HG02763 (cell line): Measurements from ENCODE around the gene TIAM2.
"Not testable (repeated sequence)": the region's sequence is repeated elsewhere in the genome, so short reads cannot be mapped to it uniquely, and the experiment has no call there.

Experiments
- ATAC-seq: cut with Tn5 transposase; IDR thresholded peaks from one replicate; pipeline ENCODE4 v1.9.1; 2021; ENCODE audit warnings: mild to moderate bottlenecking, moderate library complexity; ENCODE audit not compliant: unreplicated experiment

The TIAM2 gene

DNA sequence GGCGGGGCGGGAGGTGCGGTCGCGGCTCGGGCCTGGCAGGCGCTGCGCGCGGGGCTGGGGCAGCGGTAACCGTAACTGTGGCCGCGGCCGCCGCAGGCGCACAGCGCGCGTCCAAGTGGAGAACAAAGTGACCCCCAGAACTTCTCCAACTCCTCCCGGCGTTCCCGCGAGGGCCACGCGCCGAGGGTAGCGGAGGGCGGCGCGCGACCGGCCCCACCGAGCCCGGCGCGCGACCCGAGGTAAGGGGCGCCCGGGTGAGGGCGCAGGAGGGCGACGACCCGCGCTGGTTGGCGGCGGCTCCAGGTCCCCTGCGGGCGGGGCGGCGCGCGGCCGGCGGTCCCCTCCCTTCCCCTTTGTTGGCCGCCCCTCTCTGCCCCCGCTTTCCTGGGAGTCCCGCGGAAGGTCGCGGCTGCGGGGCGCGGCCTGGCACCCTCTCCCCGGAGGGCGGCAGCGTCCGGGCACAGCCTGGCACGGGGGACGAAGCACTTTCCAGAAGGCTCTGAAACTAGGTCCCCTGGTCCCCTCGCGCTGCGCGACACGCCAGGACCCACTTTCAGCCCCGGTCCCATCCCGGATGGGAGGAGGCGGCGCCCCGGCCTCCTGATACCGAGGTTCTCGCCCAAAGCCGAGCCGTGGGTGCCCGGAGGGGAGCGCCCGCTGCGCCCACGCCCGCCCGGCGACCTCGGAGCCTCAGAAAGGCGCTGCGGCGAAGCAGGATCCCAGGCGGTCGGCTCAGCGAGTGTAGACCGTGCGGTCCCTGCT lies at the start of gene TIAM2:
TSS of gene TIAM2 (plus strand) at position 62 of the 762 bp plus-strand sequence. CDS start 133,909 bp downstream, outside the sequence.
- no peak for ATAC-seq

DNA sequence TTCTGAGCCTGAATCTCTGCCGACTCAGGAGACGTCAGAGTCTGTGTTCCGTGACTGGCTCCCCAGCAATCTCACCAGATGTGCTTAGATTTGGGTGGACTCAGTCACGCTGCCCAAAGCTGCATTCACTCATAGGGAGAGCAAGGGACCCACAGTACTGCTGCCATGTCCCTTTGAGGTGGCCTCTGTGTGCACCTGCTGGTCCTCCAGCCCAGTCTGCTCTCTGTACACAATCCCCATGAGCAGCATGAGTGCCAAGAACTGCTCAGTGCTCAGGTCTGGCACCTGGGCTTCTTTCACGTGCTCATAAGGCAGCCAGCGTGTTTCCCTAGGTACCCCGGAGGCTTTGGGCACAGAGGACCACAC lies 44.2 kb upstream of the TIAM2 start:
- ATAC-seq: no peak

GRCh38 chr6:154951345-154952200 lies 43.5 kb upstream of the TIAM2 start:
- peak; percentile 83 for ATAC-seq

GRCh38 chr6:154953644-154954043 lies 41.5 kb upstream of the TIAM2 start:
- ATAC-seq: no peak

GRCh38 chr6:154954347-154954746 lies 40.8 kb upstream of the TIAM2 start:
- no peak for ATAC-seq

DNA sequence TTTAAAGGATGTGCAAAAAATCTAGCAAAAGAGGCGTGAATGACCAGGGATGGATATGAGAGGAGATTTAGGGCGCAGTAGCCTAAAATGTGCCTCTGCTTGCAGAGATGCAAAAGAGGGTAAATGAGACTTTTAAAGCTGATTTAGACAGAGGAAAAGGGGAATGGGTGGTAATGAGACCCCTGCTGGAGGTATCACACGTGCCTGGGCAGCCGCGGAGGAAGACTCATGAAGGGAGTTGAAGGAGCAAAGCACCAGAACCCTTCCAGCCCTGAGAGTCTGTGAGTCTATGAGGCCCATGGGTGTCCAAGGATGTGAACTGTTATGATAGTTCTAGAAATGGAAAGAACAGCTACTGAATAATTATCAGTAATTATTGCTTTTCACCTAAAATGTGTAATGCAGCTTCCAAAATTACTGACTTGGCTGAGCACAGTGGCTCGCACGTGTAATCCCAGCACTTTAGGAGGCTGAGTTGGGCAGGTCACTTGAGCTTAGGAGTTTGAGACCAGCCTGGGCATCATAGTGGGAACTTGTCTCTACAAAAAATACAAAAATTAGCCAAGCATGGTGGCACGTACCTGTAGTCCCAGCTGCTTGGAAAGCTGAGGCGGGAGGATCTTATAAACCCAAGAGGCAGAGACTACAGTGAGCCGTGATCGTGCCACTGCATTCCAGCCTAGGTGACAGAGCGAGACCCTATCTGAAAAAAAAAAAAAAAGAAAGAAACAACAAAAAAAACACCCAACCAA lies 38.2 kb upstream of the TIAM2 start:
- no peak for ATAC-seq

DNA sequence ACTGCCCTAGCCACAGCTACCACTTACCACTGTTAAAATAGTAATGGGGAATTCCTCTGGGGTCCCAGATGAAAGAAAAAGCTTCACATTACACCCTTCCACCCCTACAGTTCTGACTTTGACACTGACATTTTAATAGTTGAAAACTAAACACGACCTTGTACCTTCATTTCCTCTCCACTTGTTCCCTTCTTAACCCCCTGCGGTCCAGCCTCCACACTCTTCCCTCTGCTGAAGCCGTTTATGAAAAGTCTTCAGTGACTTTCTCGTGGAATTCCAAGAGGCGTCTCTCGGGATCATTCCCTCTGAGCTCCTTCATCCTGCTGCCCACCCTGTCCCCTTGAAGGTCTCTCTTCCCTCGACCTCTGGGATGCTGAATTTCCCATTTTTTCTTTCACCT lies 36.6 kb upstream of the TIAM2 start:
- ATAC-seq: no peak

GRCh38 chr6:154960299-154960843 lies 34.7 kb upstream of the TIAM2 start:
- no peak for ATAC-seq

DNA sequence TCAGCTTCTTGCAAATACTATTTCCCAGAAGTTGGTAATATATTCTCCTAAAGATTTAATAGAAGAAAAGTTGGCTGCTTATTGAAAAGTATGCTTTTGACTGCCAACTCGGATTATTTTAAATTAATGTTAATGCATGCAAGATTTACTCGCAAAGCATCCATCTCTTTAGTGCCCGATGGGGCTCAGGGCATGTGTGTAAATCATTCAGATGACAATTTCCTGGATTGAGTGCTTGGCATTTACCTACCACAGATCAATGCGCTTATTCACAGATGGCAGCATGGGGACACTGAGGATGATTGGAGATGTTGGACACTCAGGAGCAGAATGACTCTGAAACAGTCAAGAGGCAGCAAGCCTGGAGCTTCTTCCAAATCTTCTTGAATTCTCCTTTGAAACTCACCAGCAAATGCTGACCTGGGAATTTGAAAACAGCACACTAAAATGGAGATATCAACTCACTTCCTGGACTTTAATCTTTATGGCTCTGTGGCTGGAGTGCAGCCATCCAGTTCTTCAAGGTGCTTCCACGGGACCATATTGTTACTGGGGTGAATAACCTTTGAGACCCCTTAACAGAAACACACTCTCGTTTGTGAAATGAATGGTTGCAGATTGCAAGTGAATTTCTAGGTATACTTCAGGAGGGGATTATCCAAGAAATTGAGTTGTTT lies 34.1 kb upstream of the TIAM2 start:
- no peak for ATAC-seq

- no peak for ATAC-seq
These were observed 32.4 kb upstream of the TIAM2 start for GRCh38 chr6:154962753-154963152.

DNA sequence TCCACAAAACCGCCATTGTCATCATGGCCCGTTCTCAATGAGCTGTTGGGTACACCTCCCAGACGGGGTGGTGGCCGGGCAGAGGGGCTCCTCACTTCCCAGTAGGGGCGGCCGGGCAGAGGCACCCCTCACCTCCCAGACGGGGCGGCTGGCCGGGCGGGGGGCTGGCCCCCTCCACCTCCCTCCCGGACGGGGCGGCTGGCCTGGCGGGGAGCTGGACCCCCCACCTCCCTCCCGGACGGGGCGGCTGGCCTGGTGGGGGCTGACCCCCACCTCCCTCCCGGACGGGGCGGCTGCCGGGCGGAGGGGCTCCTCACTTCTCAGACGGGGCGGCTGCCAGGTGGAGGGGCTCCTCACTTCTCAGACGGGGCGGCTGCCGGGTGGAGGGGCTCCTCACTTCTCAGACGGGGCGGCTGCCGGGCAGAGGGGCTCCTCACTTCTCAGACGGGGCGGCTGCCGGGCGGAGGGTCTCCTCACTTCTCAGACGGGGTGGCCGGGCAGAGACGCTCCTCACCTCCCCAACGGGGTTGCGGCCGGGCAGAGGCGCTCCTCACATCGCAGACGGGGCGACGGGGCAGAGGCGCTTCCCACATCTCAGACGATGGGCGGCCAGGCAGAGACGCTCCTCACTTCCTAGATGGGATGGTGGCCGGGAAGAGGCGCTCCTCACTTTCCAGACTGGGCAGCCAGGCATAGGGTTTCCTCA lies 28.9 kb upstream of the TIAM2 start:
- ATAC-seq: not testable (repeated sequence)

GRCh38 chr6:154969796-154970195 lies 25.3 kb upstream of the TIAM2 start:
- ATAC-seq: no peak

DNA sequence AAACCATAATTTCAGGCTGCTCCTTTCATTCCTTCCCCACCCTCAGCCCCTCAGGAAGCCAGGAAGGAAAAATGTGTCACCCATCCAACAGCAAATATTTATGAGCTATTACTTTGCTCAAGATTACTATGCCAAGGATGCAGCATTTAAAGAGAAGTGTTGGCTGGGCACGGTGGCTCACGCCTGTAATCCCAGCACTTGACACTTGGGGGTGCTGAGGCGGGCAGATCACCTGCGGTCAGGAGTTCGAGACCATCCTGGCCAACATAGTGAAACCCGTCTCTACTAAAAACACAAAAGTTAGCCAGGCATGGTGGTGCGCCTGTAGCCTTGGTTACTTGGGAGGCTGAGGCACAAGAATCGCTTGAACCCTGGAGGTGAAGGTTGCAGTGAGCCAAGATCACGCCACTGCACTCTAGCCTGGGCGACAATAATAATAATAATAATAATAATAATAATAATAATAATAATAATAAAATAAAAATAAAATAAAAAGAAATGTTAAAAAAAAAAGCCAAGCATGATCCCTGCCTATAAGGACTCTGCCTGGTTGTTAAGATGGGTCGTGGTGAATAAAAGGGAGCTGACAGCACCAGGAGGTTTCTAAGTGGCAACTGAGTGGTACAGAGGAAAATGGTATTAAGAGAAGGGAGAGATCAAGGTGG lies 20.5 kb upstream of the TIAM2 start:
- ATAC-seq: no peak

- ATAC-seq: no peak
These were observed 17.5 kb upstream of the TIAM2 start for GRCh38 chr6:154977588-154977987.

DNA sequence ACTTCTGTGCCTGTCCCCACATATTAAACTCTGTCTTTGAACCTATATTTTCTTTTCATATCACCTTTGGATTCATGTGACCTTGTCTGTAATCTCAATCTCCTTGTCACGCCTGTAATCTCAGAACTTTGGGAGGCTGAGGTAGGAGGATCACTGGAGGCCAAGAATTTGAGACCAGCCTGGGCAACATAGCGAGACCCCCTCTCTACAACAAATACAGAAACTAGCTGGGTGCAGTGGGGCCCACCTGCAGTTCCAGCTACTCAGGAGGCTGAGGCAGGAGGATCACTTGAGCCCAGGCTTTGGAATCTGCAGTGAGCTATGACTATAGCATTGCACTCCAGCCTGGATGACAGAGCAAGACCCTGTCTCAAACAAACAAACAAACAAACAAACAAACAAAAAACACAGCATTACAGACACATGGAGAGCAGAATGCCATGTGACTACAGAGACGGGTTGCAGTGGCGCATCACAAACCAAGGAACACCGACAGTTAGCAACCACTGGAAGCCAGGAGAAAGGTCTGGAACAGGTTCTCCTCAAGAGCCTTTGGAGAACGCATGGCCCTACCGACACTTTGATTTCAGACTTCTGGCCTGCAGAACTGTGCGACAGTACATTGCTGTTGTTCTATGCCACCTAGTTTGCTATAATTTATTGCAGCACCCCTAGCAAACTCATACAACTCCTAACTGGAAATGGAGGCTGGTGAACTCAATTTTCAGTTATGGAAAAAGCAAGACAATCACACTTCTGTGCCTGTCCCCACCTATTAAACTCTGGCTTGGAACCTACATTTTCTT lies 14.6 kb upstream of the TIAM2 start:
- ATAC-seq: no peak

- peak; percentile 75 for ATAC-seq
These were observed 13.8 kb upstream of the TIAM2 start for GRCh38 chr6:154981079-154981870.

GRCh38 chr6:154984146-154984545 lies 11.0 kb upstream of the TIAM2 start:
- ATAC-seq: no peak

- ATAC-seq: no peak
These were observed 8.3 kb upstream of the TIAM2 start for GRCh38 chr6:154986787-154987235.
